ENCODE results near the gene IFIH1. TPM values are rescaled to one million over a fixed set of nuclear protein-coding genes. Genes with fewer than 3 reads are reported as not detected.

The IFIH1 gene
- total RNA-seq, 1 donor from 2014 or later: 11.8 TPM

DNA sequence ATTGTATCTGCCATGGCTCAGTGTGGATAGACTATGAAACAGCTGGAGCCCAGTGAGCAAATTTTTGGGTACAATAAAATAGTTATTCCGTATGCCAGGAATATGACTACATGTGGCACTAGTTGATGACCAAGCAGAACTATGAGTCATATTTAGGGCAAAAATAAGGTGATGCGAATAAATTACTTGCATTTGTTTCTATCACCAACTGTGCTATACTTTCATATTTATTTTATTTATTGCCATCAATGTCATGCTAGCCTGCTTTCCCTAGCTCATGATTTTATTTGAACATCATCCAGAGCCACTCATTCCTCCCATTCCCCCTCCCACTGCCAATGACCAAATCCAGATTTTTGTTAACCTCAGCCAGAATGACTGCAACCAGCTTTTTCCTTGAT is 61.9 kb downstream of the IFIH1 start:
- Histone ChIP-seq H3K27me3 (no peaks in the 10 kb centered on the region), H3K36me3 (no peaks in the 10 kb centered on the region), H3K4me3 (no peak overlapping the region), H3K4me1 (peaks cover 0 to 6% of the 10 kb centered on the region in 2 donors), H3K9me3 (no peaks in the 10 kb centered on the region), H3K27ac (peak overlapping the region; percentile 35 to 55)
- no peak for DNase-seq (ENCODE audit: low spot score in 2 of 2)
- TF ChIP-seq, protein P1, sequence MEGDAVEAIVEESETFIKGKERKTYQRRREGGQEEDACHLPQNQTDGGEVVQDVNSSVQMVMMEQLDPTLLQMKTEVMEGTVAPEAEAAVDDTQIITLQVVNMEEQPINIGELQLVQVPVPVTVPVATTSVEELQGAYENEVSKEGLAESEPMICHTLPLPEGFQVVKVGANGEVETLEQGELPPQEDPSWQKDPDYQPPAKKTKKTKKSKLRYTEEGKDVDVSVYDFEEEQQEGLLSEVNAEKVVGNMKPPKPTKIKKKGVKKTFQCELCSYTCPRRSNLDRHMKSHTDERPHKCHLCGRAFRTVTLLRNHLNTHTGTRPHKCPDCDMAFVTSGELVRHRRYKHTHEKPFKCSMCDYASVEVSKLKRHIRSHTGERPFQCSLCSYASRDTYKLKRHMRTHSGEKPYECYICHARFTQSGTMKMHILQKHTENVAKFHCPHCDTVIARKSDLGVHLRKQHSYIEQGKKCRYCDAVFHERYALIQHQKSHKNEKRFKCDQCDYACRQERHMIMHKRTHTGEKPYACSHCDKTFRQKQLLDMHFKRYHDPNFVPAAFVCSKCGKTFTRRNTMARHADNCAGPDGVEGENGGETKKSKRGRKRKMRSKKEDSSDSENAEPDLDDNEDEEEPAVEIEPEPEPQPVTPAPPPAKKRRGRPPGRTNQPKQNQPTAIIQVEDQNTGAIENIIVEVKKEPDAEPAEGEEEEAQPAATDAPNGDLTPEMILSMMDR (IDR thresholded peaks at IDR 0.05): no peak
- intact Hi-C loops (cut with DNase I): loop anchor here (5.0 kb wide), 2 partner anchors 34 to 41 kb away; no protein-coding TSS in a partner anchor

GRCh38 chr2:162254236-162254871 is 64.1 kb downstream of the IFIH1 start:
- TF ChIP-seq, protein P1 (IDR thresholded peaks at IDR 0.05): no peak
- no peaks in the 10 kb centered on the region for H3K36me3 ChIP-seq
- H3K9me3 ChIP-seq: no peaks in the 10 kb centered on the region
- H3K4me3 ChIP-seq: no peak overlapping the region
- H3K27ac ChIP-seq: no peak overlapping the region
- H3K27me3 ChIP-seq: no peaks in the 10 kb centered on the region
- DNase-seq (ENCODE audit: low spot score in 2 of 2): no peak
- H3K4me1 ChIP-seq: peaks cover 0 to 4% of the 10 kb centered on the region in 2 donors
- intact Hi-C loops (cut with DNase I): no loop called here

- no peaks in the 10 kb centered on the region for H3K9me3 ChIP-seq
- no peak overlapping the region for H3K4me3 ChIP-seq
- no peak for DNase-seq (ENCODE audit: low spot score in 2 of 2)
- TF ChIP-seq, protein P1 (IDR thresholded peaks at IDR 0.05): no peak
- no peaks in the 10 kb centered on the region for H3K36me3 ChIP-seq
- H3K4me1 ChIP-seq: peaks cover 0 to 4% of the 10 kb centered on the region in 2 donors
- H3K27me3 ChIP-seq: no peaks in the 10 kb centered on the region
- intact Hi-C loops (cut with DNase I): no loop called here
- no peak overlapping the region for H3K27ac ChIP-seq
These were observed 65.0 kb downstream of the IFIH1 start for GRCh38 chr2:162253435-162253834.

GRCh38 chr2:162252153-162252552 is 66.3 kb downstream of the IFIH1 start:
- H3K4me3 ChIP-seq: no peak overlapping the region
- TF ChIP-seq, protein P1 (IDR thresholded peaks at IDR 0.05): no peak
- DNase-seq (ENCODE audit: low spot score in 2 of 2): no peak
- H3K27ac ChIP-seq: no peak overlapping the region
- no peaks in the 10 kb centered on the region for H3K36me3 ChIP-seq
- intact Hi-C loops (cut with DNase I): no loop called here
- no peaks in the 10 kb centered on the region for H3K27me3 ChIP-seq
- H3K9me3 ChIP-seq: no peaks in the 10 kb centered on the region
- H3K4me1 ChIP-seq: peaks cover 0 to 4% of the 10 kb centered on the region in 2 donors

DNA sequence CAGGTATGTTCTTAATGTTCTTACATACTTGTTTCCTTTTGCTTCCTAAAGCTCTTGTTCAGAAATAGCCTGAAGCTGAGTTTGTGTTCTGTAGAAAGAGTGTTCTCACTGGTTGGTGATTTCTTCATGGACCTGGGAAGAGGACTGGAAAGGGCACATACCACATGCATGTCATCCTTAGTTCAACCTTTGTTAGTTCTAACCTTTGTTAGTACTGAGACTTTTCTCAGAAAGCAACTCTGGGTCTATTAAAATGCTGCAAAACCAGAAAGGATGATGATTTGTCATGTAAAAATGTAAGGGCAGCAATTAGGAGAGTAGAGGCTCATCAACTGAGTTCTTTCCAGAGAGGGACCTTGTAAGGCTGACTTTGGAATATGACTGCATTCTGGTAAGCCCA is 72.7 kb downstream of the IFIH1 start:
- Histone ChIP-seq H3K27ac (peak overlapping the region in 1 of 2 donors; percentile 75), H3K4me1 (peaks cover 3 to 22% of the 10 kb centered on the region in 2 donors)
- no peak for DNase-seq (ENCODE audit: low spot score in 2 of 2)

More for the DNA sequence above, 72.7 kb downstream of the IFIH1 start:
- intact Hi-C loops (cut with DNase I): loop anchor here (2.0 kb wide), 1 partner anchor 15 kb away; no protein-coding TSS in a partner anchor
- Histone ChIP-seq H3K9me3 (no peaks in the 10 kb centered on the region), H3K27me3 (no peaks in the 10 kb centered on the region), H3K36me3 (no peaks in the 10 kb centered on the region), H3K4me3 (no peak overlapping the region)
- TF ChIP-seq, protein P1 (IDR thresholded peaks at IDR 0.05): no peak

Measured in ascending aorta (tissue), 2 donors.